LNCAP (cell line): ENCODE data around the gene GNA12.

ENCODE experiments used
- TF ChIP-seq, protein P1 (sequence below): fragments of 450-650 bp; IDR thresholded peaks from 2 replicates; pipeline ENCODE4 v1.5.1; 2017; ENCODE audit warnings: mild to moderate bottlenecking

The GNA12 gene

DNA sequence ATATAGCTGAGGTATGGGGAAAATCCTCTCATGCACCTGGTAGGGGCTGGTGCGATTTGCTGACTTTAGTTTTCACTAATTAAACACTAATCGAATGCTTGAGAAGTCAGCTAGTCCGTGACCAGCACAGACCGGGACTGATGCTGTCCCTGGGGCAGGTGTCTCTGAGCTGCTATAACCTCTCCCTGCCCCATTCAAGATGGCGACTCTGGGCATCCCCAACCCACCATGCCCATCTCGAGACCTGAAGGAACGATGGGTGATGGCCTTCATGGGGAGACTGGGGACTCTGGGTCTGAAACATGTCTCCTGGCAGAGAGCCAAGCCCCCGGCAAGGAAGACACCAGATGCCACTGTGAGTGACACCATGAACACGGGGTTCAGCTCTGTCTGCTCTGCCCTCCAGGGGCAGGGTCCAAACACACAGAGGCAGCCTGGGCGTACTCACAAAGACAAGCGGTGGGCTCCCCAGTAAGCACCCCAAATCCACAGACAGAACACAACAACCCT, 57.4 kb downstream of the GNA12 start:
- TF ChIP-seq, protein P1, sequence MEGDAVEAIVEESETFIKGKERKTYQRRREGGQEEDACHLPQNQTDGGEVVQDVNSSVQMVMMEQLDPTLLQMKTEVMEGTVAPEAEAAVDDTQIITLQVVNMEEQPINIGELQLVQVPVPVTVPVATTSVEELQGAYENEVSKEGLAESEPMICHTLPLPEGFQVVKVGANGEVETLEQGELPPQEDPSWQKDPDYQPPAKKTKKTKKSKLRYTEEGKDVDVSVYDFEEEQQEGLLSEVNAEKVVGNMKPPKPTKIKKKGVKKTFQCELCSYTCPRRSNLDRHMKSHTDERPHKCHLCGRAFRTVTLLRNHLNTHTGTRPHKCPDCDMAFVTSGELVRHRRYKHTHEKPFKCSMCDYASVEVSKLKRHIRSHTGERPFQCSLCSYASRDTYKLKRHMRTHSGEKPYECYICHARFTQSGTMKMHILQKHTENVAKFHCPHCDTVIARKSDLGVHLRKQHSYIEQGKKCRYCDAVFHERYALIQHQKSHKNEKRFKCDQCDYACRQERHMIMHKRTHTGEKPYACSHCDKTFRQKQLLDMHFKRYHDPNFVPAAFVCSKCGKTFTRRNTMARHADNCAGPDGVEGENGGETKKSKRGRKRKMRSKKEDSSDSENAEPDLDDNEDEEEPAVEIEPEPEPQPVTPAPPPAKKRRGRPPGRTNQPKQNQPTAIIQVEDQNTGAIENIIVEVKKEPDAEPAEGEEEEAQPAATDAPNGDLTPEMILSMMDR, result no peak

DNA sequence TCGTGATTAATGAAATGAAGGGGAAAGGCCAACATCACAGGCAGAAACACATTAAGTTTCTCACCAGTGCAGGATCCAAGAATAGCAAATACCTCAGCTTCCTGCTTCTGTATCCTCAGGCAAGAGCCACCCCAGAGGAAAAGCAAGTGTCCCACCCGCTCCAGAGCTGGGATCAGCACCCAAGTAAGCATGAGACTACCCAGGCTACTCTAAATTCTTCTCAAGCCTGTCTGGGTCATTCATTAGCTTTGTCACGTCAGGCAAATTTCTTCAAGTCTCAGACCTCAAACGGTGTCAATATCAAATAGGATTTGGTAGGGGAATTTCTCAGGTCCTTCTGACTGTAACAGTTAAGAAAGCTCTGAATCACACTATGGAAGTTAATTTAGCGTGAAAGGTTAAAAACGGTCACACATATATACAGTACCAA, 59.0 kb downstream of the GNA12 start:
- TF ChIP-seq, protein P1, result no peak

DNA sequence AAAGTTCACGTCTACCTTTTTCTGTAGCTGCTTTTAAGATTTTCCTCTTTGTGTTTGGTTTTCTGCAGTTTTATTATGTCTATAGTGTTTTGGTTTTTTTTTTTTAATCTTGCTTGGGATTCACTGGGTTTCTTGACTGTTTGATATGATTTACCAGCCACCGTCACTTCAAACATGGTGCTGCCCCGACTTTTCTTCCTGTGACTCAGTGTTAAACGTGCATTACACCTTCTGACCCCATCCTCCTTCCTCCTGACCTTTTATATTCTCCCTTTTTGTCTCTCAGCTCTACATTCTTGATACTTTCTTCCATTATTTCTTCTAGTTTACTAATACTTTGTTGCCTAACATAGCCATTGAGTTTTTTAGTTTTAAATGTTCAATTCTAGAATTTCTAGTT, 61.5 kb downstream of the GNA12 start:
- TF ChIP-seq, protein P1, result no peak

DNA sequence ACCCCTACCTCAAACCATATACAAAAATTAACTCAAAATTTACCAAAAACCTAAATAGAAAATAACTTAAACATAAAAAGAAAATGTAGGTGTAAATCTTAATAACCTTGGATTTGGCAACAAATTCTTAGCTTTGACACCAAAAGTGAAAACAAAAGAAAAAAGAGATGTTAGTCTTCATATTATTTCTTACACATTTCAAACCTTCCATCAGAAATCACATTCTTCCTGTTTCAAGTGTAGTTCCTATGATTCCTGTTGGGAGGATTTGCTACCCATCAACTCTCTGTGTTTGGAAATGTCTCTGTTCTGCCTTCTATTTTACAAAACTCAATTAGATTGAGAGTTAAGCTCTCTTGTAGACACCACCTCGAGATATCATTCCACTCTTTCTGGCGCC, 62.0 kb downstream of the GNA12 start:
- TF ChIP-seq, protein P1, result no peak

DNA sequence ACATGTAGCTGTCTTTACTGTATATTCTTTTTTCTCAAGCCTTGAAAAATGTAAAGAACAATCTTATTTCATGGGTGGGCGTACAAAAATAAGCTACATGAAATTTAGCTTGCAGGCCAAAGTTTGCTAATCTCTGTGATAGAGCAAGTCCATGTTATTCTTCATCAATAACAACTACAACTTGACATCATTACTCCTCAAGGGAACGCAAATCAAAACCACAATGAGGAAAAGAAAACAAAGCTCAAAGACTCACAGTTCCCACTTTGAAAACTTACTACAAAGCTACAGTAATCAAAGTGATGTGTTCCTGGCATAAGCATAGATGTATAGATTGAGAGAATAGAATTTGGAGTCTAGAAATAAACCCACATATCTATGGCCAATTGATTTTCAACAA, 62.5 kb downstream of the GNA12 start:
- TF ChIP-seq, protein P1, result no peak

DNA sequence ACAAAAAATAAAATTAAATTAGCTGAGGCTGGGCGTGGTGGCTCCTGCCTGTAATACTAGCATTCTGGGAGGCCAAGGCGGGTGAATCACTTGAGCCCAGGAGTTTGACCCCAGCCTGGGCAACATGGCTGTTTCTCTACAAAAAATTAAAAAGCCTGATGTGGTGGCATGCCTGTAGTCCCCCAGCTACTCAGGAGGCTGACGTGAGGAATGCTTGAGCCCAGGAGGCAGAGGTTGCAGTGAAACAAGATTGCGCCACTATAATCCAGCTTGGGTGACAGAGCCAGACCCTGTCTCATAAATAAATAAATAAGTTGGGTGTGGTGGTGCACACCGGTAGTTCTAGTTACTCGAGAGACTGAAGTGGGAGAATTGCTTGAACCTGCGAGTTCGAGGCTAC, 65.1 kb downstream of the GNA12 start:
- TF ChIP-seq, protein P1, result no peak

DNA sequence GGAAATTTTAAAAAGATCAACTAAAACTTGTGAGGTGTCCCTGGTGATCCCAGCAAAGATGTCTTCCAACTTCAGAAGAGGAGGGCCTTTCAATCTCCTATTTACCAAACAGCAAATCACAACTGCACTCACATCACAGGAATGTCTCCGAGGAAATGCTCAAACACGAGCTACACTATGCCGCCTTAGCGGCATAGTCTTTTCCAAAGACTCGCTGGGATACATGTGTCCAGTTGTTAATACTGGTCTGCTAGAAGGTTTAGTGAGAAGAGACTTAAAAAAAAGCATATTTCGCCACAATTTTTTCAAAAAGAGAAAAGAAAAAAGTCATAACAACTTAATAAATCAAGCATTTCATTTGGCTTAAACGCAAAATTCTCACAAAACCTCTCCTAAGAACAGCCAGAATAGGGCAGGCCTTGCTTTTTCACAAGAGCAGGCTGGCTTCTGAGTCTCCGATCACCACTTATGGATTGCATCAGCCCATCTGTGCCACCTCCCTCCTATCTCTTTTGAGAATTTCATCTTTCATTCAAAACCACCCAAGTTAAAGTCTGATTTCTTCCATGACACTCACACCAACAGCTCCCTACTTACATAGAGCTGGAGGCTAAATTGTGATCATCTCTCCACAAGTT, 66.1 kb downstream of the GNA12 start:
- TF ChIP-seq, protein P1, result no peak

DNA sequence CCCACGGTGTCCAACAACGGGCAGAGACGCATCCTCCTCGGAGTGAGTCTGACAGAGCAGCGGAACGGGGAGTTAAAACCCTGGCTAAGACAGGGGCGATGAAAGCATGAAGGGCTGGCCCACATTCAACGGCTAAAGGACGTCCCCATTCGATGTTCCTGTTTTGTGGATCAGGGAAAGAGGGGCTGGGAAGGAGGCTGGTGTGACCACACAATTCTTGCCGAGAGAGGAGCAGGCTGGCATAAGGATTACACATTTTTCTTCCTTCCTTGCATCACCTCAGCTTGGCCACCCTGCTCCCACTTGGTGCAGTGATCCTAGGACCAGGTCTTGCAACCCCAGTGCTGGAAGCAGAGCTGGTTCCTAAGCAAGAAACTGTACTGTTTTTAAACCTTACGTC, 67.7 kb downstream of the GNA12 start:
- TF ChIP-seq, protein P1, result no peak
